C4-2B (cell line): ENCODE measurements around the gene FNDC8.

ENCODE experiments used
- ZFX ChIP-seq: fragments of 450-650 bp; IDR thresholded peaks from 2 replicates; pipeline ENCODE4 v1.6.1; 2017
- TF ChIP-seq, protein P1 (sequence below): fragments of 450-650 bp; conservative IDR thresholded peaks from 2 replicates; pipeline ENCODE4 v1.5.1; 2017; ENCODE audit warnings: mild to moderate bottlenecking

DNA sequence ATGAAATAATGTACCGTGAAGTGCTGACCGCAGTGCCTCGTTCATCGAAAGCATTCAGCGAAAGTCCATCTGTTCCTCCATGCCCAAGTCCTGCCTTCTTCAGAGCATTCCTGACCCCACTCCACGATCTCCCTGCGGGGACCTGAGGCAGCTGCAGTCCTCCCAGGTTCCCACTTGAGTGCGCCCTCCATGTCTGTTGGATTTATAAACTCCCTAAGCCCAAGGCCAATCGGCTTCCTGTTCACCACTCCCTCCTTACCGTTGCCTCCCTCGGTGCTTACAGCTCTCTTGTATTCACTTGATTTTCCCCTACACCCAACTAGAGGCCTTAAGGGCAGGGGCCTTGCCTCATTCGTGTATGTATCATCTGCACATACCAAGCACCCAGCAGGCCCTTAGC is 4.6 kb upstream of the FNDC8 start:
- TF ChIP-seq, protein P1, sequence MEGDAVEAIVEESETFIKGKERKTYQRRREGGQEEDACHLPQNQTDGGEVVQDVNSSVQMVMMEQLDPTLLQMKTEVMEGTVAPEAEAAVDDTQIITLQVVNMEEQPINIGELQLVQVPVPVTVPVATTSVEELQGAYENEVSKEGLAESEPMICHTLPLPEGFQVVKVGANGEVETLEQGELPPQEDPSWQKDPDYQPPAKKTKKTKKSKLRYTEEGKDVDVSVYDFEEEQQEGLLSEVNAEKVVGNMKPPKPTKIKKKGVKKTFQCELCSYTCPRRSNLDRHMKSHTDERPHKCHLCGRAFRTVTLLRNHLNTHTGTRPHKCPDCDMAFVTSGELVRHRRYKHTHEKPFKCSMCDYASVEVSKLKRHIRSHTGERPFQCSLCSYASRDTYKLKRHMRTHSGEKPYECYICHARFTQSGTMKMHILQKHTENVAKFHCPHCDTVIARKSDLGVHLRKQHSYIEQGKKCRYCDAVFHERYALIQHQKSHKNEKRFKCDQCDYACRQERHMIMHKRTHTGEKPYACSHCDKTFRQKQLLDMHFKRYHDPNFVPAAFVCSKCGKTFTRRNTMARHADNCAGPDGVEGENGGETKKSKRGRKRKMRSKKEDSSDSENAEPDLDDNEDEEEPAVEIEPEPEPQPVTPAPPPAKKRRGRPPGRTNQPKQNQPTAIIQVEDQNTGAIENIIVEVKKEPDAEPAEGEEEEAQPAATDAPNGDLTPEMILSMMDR = no peak
- no peak for TF ChIP-seq ZFX
